Measurements from ENCODE around the gene ERP44.
"Not testable (repeated sequence)": the region's sequence is repeated elsewhere in the genome, so short reads cannot be mapped to it uniquely, and the experiment has no call there.

DNA sequence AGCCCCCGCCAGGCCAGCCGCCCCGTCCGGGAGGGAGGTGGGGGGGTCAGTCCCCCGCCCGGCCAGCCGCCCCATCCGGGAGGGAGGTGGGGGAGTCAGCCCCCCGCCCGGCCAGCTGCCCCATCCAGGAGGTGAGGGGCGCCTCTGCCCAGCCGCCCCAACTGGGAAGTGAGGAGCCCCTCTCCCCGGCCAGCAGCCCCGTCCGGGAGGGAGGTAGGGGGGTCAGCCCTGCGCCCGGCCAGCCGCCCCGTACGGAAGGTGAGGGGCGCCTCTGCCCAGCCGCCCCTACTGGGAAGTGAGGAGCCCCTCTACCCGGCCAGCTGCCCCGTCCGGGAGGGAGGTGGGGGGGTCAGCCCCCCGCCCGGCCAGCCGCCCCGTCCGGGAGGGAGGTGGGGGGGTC, 30.8 kb downstream of the ERP44 start:
- TF ChIP-seq, protein P1, sequence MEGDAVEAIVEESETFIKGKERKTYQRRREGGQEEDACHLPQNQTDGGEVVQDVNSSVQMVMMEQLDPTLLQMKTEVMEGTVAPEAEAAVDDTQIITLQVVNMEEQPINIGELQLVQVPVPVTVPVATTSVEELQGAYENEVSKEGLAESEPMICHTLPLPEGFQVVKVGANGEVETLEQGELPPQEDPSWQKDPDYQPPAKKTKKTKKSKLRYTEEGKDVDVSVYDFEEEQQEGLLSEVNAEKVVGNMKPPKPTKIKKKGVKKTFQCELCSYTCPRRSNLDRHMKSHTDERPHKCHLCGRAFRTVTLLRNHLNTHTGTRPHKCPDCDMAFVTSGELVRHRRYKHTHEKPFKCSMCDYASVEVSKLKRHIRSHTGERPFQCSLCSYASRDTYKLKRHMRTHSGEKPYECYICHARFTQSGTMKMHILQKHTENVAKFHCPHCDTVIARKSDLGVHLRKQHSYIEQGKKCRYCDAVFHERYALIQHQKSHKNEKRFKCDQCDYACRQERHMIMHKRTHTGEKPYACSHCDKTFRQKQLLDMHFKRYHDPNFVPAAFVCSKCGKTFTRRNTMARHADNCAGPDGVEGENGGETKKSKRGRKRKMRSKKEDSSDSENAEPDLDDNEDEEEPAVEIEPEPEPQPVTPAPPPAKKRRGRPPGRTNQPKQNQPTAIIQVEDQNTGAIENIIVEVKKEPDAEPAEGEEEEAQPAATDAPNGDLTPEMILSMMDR (IDR thresholded peaks at IDR 0.05 in 2 of 3, conservative IDR thresholded peaks at IDR 0.05 in 1 of 3; ENCODE audit: borderline replicate concordance in 1 of 3, insufficient read depth in 1 of 3, low read depth in 2 of 3, low read length in 2 of 3), result not testable (repeated sequence)
- TF ChIP-seq, protein P2, sequence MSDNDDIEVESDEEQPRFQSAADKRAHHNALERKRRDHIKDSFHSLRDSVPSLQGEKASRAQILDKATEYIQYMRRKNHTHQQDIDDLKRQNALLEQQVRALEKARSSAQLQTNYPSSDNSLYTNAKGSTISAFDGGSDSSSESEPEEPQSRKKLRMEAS (IDR thresholded peaks at IDR 0.05), result not testable (repeated sequence)
- not testable (repeated sequence) for TF ChIP-seq POLR2A (IDR thresholded peaks at IDR 0.05; ENCODE audit: borderline replicate concordance, extremely low read depth, insufficient read depth, insufficient read length); JUND (IDR thresholded peaks at IDR 0.05); RAD21 (IDR thresholded peaks at IDR 0.05; ENCODE audit: low read depth)

All from HCT116 (cell line).